Activated CD8-positive, alpha-beta memory T cell treated with anti-CD3 and anti-CD28 coated beads for 48 hours (primary cell): ENCODE results near the gene ANKRD40CL.
"Not testable (repeated sequence)": the region's sequence is repeated elsewhere in the genome, so short reads cannot be mapped to it uniquely, and the experiment has no call there.

ENCODE experiments used
- DNase-seq, 3 experiments: peaks; one replicate each; pipeline ENCODE4 v3.0.0-alpha.2; 2020; ENCODE audit warnings: low read depth in 2 of 3, low spot score in 2 of 3

Gene ANKRD40CL

GRCh38 chr17:50767446-50767845, at the start of gene ANKRD40CL:
Gene ANKRD40CL, minus strand, starts transcription at chr17:50767518. Its CDS starts 605 bp downstream, at chr17:50766913.
- DNase-seq = no peak

DNA sequence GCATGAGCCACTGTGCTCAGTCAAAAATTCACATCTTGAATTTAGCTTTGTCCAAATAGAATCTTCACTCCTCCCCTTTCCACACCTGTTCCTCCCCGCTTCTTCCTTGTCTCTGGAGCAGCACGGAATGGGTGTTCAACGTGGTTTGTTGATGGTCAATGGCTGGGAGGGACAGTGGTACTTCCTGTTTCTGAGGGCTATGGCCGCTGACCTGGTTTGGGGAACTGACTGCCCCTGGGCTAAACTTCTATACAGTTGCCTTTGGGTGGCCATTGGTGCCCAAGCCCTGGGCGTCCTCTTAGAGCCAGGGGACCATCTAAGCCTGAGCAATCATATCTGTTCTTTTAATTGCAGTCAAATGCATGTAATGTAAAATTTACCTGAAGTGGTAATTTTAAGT, 49.0 kb upstream of the ANKRD40CL start:
- no peak for DNase-seq

GRCh38 chr17:50815400-50815799, 48.1 kb upstream of the ANKRD40CL start:
- DNase-seq = no peak

- DNase-seq = no peak
Observed at GRCh38 chr17:50813583-50813982, 46.3 kb upstream of the ANKRD40CL start.

GRCh38 chr17:50808888-50809287, 41.6 kb upstream of the ANKRD40CL start:
- DNase-seq = no peak

DNA sequence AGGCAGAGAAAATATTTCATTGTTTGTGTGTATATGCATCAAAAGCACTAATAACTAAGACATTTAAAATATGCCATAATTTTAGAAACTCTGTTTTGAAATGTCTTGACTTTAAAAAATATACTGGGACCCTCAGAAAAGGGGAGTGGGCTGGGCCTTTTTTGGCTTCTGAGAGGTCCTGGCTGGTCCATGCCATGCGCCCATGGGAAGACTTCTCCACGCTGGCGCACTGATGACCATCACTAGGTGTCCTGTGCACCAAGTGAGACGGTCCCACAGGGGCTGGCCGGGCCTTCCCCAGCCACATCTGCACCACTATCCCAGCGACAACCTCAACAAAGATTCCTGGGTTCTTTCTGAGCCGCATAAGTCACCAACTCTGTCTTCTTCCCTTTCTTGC, 41.1 kb upstream of the ANKRD40CL start:
- DNase-seq = no peak

DNA sequence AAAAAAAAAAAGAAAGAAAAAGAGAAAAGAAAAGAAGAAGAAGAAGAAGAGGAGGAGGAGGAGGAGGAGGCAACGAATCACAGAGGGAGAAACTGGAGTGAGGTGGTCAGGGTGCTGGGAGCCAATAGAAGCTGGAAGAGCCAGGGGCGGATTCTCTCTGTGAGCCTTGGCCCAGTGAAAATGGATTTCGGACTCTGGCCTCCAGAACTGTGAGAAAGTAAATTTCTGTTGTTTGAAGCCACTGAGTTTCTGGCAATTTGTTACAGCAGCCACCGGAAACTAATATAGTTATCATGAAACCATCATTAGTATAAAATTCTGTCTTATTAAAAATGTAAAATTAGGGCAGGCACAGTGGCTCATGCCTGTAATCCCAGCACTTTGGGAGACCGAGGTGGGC, 40.4 kb upstream of the ANKRD40CL start:
- DNase-seq = no peak

DNA sequence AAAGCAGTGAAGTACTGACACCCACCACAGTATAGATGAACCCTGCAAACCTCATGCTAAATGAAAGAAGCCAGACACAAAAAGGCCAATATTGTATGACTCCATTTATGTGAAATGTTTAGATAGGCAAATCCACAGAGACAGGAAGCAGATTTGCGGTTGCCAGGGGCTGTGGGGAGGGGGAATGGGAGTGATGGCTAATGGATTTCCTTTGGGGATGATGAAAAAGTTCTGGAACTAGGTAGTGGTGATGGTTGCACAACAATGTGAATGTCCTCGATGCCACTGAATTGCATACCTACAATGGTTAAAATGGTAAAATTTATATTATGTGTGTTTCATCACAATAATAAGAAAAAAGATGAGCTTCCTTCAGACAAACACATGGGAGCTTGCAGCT, 39.7 kb upstream of the ANKRD40CL start:
- DNase-seq = no peak

DNA sequence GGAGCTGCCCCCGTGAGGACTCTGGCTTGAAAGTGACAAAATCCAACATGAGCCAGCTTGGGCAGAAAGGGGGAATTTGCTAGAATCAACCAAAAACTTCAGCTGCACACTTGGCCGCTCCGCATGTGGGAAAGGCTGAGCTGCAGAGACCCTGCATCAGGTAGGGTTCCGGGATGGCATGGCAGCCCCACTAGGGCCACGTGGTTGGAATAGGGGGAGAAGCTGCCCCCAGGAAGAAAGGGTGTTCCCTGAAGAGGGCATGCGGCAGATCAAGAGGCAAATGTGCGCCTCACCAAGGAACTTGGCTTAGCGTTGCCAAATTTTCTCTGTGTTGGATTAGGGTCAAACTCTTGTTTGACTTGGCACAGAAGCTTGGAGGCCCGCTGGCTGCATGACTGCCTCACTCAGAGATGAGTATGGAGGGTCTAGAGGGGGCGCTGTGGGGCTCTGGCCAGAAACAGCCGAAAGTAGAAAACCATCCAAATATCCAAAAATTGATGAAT, 38.9 kb upstream of the ANKRD40CL start:
- DNase-seq = no peak

- no peak for DNase-seq
Observed at GRCh38 chr17:50805486-50805885, 38.2 kb upstream of the ANKRD40CL start.

DNA sequence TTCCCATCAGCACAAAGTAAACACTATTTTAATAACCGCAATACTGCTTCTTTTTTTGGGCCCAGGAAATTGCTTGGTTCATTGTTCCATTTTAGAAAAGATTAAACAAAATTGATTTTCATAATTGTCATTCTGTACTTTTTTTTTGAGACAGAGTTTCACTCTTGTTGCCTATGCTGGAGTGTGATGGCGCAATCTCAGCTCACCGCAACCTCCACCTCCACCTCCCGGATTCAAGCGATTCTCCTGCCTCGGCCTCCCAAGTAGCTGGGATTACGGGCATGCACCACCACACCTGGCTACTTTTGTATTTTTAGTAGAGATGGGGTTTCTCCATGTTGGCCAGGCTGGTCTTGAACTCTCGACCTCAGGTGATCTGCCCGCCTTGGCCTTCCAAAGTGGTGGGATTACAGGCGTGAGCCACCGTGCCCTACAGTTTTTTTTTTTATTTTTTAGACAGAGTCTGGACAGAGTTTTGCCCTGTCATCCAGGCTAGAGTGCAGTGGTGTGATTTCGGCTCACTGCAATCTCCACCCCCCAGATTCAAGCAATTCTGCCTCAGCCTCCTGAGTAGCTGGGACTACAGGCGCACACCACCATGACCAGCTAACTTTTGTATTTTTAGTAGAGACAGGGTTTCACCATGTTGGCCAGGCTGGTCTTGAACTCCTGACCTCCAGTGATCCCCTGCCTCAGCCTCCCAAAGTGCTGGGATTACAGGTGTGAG, 37.6 kb upstream of the ANKRD40CL start:
- DNase-seq = not testable (repeated sequence)

DNA sequence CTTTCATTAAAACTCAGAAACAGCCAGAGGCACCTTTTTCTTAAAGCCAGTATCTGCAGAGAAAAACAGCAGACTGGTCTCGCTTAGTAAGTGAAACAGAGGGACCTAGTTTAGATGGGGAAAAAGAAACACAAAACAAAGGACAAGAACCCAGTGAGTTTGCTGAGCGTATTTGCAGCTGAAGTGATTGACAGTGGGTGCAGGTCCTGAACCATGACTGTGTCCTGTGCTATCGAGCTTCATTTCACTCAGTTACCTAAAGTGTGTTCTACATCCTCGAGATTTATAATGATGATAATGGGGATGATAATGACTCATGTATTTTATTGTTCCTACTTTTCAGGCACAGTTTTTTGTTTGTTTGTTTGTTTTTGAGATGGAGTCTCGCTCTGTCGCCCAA, 36.4 kb upstream of the ANKRD40CL start:
- no peak for DNase-seq

DNA sequence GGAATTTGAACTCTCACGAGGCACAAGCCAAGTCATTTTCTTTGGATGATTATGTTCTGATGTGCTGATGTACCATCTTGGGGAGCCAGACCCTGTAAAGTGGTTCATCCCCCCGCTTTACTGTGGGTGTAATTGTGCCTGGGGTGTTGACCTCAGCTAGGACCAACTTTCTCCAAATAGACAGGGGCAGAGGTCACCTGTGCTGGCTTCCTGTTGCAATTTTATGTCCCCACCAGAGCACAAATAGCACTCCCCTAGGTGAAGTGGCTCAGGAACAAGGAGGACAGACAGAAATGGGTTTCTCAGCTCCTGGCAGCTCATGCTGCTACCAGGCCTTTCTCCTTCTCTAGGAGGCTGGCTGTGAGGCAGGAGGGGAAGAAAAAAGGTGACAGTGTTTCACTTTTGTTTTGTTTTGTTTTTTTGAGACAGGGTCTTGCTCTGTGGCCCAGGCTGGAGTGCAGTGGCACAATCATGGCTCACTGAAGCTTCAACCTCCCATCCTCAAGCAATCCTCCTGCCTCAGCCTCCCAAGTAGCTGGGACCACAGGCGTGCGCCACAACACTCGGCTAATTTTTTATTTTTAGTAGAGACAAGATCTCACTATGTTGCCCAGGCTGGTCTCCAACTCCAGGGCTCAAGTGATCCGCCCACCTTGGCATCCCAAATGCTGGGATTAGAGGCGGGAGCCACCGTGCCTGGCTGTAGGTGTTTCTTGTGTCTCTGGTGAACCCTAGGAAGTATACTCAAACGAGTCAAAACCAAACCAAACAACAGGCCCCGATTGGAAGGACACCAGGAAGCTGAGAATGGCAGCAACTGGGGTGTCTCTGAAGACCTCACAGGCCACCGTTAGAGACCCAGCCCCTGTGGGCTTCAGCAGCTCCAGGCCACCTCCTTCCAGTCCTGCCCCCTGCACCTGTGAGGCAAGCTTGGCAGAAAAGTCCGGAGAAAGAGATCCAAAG, 35.6 kb upstream of the ANKRD40CL start:
- DNase-seq = no peak

DNA sequence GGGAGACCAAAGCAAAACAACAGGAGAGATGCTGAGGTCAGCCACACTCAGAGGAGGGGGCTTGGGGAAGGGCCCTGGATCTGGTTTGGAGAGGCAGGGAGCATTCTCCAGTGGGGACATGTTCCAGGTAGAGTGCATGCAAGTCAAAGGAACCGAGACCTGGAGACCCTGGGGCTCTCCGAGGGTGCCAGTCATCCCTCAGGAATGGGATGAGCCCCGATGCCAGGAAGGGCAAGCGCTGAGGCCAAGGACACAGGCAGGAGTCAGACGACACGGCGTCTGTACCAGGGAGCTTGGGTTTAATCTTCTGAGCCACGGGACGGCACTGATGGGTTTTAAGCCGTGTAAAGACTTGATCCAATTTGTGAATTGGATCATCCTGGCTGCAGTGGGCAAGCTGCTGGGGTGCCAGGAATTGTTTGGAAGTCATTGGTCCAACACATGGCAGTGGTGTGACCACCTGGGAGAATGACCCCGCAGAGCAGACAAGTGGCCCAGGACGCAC, 32.9 kb upstream of the ANKRD40CL start:
- DNase-seq = no peak

GRCh38 chr17:50799582-50799981, 32.3 kb upstream of the ANKRD40CL start:
- no peak for DNase-seq

- DNase-seq = no peak
Observed at GRCh38 chr17:50798424-50799288, 31.3 kb upstream of the ANKRD40CL start.

- no peak for DNase-seq
Observed at GRCh38 chr17:50797135-50797810, 30.0 kb upstream of the ANKRD40CL start.

- no peak for DNase-seq
Observed at GRCh38 chr17:50794361-50794760, 27.0 kb upstream of the ANKRD40CL start.

GRCh38 chr17:50793007-50793406, 25.7 kb upstream of the ANKRD40CL start:
- DNase-seq = no peak

GRCh38 chr17:50792132-50792531, 24.8 kb upstream of the ANKRD40CL start:
- no peak for DNase-seq
